Left ventricle myocardium inferior (tissue), 1 donor: ENCODE data around the gene CTF1. TPM values are rescaled to one million over a fixed set of nuclear protein-coding genes. Genes with fewer than 3 reads are reported as not detected.

Source experiments
- DNase-seq: peaks from one replicate; pipeline ENCODE4 v3.0.0-alpha.2; 2020
- H3K27ac ChIP-seq: fragments of 200-600 bp; replicated peaks from 2 replicates; pipeline ENCODE4 v1.8.0; 2021
- H3K27me3 ChIP-seq: fragments of 200-600 bp; 2 replicates; pipeline ENCODE4 v1.8.0; 2021; ENCODE audit warnings: low read depth
- H3K36me3 ChIP-seq: fragments of 200-600 bp; 2 replicates; pipeline ENCODE4 v1.8.0; 2021
- H3K4me1 ChIP-seq: fragments of 200-600 bp; 2 replicates; pipeline ENCODE4 v1.8.0; 2021
- H3K4me3 ChIP-seq: fragments of 200-600 bp; 2 replicates; pipeline ENCODE4 v1.8.0; 2021; ENCODE audit warnings: mild to moderate bottlenecking, moderate library complexity
- H3K9me3 ChIP-seq: fragments of 200-600 bp; replicated peaks from 2 replicates; pipeline ENCODE4 v1.8.0; 2021
- intact Hi-C: fragments of 100-400 bp; cut with micrococcal nuclease; formaldehyde crosslinking; loops from one replicate; pipeline ENCODE4 v1.11.0; 2022
- total RNA-seq: library from RNA; stranded (reverse); fragmentation: NEBNext Ultra II Directional; extraction: Animal tissue kit (Norgen Biotek cat#: 25700); gene quantifications from one replicate; pipeline ENCODE4 v1.2.1, GENCODE V29; 2021
- TF ChIP-seq, protein P1 (sequence below): fragments of 200-600 bp; IDR thresholded peaks from 2 replicates; pipeline ENCODE4 v1.8.0; 2021; ENCODE audit warnings: antibody characterized with exemption, mild to moderate bottlenecking, borderline replicate concordance
- donor health status: DM: no; HTN: yes; CAD: no; lungs with severe emphysema.

CTF1 gene
- total RNA-seq, 1 donor from 2014 or later = 9.6 TPM

GRCh38 chr16:30903596-30903995, 7.2 kb downstream of the CTF1 start:
- Histone ChIP-seq H3K9me3 (no peaks in the 10 kb centered on the region), H3K4me3 (no peak overlapping the region), H3K4me1 (peaks cover 35% of the 10 kb centered on the region), H3K36me3 (no peaks in the 10 kb centered on the region), H3K27me3 (no peaks in the 10 kb centered on the region), H3K27ac (peak overlapping the region; percentile 96)
- TF ChIP-seq, protein P1, sequence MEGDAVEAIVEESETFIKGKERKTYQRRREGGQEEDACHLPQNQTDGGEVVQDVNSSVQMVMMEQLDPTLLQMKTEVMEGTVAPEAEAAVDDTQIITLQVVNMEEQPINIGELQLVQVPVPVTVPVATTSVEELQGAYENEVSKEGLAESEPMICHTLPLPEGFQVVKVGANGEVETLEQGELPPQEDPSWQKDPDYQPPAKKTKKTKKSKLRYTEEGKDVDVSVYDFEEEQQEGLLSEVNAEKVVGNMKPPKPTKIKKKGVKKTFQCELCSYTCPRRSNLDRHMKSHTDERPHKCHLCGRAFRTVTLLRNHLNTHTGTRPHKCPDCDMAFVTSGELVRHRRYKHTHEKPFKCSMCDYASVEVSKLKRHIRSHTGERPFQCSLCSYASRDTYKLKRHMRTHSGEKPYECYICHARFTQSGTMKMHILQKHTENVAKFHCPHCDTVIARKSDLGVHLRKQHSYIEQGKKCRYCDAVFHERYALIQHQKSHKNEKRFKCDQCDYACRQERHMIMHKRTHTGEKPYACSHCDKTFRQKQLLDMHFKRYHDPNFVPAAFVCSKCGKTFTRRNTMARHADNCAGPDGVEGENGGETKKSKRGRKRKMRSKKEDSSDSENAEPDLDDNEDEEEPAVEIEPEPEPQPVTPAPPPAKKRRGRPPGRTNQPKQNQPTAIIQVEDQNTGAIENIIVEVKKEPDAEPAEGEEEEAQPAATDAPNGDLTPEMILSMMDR = no peak
- DNase-seq = no peak
- intact Hi-C loops = loop anchor here (10.0 kb wide), 1 partner anchor 59 kb away; no protein-coding TSS in a partner anchor

DNA sequence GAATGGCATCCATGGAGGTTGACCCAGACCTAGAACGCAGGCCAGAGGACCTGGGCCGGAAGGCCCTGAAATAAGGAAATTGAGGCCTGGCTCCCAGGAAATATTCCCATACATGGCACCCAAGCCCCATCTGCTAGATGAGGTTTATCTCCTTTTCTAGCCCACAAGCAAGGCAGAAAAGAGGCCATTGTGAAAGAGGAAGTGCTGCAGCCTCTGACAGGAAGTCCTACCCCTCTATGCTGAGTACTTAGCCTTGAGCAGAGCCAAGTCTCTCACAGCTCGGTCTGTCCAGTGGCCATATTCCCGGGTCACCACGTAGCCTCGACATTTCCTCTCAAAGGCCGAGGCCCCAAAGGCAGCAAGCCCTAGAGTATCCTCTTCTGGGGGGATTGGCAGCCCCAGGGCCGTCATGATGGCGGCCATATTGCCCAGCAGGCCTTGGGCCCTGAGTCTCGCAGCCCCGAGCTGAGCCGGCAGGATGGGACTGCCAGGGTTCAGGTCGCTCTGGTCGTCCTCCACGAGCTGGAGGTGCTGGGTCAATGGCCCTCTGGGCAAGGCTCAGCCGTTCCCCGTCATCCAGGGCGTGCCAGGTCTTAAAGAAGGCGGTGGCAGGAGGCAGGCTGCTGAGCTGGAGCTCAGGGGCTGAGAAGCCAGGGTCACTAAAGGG, 7.8 kb downstream of the CTF1 start:
- TF ChIP-seq, protein P1 = no peak
- Histone ChIP-seq H3K9me3 (no peaks in the 10 kb centered on the region), H3K4me1 (peaks cover 35% of the 10 kb centered on the region), H3K27me3 (no peaks in the 10 kb centered on the region), H3K27ac (peak overlapping the region; percentile 96), H3K36me3 (no peaks in the 10 kb centered on the region), H3K4me3 (no peak overlapping the region)
- intact Hi-C loops = loop anchor here (10.0 kb wide), 1 partner anchor 59 kb away; no protein-coding TSS in a partner anchor
- no peak for DNase-seq

GRCh38 chr16:30907064-30907463, 10.7 kb downstream of the CTF1 start:
- Histone ChIP-seq H3K4me3 (no peak overlapping the region), H3K27ac (no peak overlapping the region), H3K36me3 (no peaks in the 10 kb centered on the region), H3K9me3 (no peaks in the 10 kb centered on the region), H3K4me1 (peaks cover 25% of the 10 kb centered on the region), H3K27me3 (no peaks in the 10 kb centered on the region)
- no peak for DNase-seq
- intact Hi-C loops = loop anchor here (10.0 kb wide), 1 partner anchor 62 kb away; no protein-coding TSS in a partner anchor
- TF ChIP-seq, protein P1 = no peak

DNA sequence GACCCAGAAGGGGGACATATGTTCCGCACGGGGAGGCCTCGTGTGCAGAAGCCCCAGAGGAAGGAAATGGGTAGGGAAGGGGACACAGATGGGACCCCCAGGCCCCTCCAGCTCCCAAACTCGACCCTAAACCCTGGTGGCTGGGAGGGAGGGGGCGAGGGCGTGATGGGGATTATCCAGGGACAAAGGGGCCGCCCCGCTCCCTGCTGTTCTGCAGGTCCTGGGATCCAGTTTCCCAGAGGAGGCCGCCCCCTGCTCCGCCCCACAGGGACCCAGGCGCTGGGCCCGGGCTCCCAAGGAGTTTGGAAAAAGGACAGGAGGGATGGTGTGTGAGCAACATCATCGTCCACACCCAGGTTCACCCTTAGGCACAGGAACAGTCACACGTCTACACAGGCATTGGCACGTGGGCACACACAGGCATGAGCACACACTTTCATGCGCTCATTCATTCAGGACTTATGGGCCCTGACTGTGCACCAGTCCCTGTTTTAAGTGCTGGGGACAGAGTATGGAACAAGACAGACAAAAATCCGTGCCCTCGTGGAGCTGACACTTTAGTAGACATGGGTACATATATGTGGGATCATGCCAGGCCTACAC, 14.1 kb downstream of the CTF1 start:
- TF ChIP-seq, protein P1 = no peak
- intact Hi-C loops = no loop called here
- no peaks in the 10 kb centered on the region for H3K36me3 ChIP-seq
- no peaks in the 10 kb centered on the region for H3K27me3 ChIP-seq
- H3K9me3 ChIP-seq = no peaks in the 10 kb centered on the region
- H3K27ac ChIP-seq = no peak overlapping the region
- no peaks in the 10 kb centered on the region for H3K4me1 ChIP-seq
- H3K4me3 ChIP-seq = no peak overlapping the region
- DNase-seq = no peak

- Histone ChIP-seq H3K36me3 (no peaks in the 10 kb centered on the region), H3K4me3 (no peak overlapping the region), H3K4me1 (no peaks in the 10 kb centered on the region), H3K9me3 (no peaks in the 10 kb centered on the region), H3K27me3 (no peaks in the 10 kb centered on the region), H3K27ac (no peak overlapping the region)
- TF ChIP-seq, protein P1 = no peak
- intact Hi-C loops = no loop called here
- DNase-seq = no peak
These were observed 16.5 kb downstream of the CTF1 start for GRCh38 chr16:30912794-30913412.
